HG03196 (cell line): ENCODE measurements around the gene FAM98C.
A peak's percentile ranks its signal among the peaks of the same experiment; 100 is the strongest.
"Not testable (repeated sequence)": the region's sequence is repeated elsewhere in the genome, so short reads cannot be mapped to it uniquely, and the experiment has no call there.

Experiments
- ATAC-seq: cut with Tn5 transposase; IDR thresholded peaks from one replicate; pipeline ENCODE4 v1.9.1; 2021; ENCODE audit not compliant: unreplicated experiment

The FAM98C gene

DNA sequence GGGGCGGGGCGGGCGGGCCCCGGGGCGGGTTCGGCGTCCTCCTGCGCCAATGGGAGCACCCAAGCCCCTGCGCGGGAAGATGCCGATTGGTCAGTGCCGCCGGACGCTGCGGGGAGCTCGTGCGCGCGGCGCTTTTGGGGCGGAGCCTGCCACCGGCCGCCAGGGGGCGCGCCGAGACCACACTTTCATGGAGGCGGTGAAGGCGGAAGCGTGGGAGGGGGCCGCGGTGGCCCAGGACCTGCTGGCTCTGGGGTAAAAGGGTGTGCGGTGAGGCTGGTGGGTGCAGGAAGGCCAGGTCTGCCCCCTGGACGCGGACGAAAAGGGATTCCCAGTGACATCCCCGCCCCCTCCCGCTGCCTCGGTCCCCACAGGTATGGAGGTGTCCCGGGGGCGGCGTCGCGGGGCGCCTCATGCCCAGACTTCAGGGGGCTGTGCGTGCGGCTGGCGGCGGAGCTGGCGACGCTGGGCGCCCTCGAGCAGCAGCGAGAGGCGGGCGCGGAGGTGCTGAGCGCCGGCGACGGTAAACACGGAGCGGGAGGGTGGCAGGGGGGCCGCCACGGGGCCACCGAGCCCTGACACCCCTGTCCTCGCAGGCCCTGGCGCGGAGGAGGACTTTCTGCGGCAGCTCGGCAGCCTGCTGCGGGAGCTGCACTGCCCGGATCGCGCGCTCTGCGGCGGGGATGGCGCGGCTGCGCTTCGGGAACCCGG lies at the start of gene FAM98C:
Gene FAM98C (plus strand): TSS at position 127 of the 708 bp plus-strand sequence. CDS start 61 bp downstream, at position 188.
- peak; percentile 87 for ATAC-seq

DNA sequence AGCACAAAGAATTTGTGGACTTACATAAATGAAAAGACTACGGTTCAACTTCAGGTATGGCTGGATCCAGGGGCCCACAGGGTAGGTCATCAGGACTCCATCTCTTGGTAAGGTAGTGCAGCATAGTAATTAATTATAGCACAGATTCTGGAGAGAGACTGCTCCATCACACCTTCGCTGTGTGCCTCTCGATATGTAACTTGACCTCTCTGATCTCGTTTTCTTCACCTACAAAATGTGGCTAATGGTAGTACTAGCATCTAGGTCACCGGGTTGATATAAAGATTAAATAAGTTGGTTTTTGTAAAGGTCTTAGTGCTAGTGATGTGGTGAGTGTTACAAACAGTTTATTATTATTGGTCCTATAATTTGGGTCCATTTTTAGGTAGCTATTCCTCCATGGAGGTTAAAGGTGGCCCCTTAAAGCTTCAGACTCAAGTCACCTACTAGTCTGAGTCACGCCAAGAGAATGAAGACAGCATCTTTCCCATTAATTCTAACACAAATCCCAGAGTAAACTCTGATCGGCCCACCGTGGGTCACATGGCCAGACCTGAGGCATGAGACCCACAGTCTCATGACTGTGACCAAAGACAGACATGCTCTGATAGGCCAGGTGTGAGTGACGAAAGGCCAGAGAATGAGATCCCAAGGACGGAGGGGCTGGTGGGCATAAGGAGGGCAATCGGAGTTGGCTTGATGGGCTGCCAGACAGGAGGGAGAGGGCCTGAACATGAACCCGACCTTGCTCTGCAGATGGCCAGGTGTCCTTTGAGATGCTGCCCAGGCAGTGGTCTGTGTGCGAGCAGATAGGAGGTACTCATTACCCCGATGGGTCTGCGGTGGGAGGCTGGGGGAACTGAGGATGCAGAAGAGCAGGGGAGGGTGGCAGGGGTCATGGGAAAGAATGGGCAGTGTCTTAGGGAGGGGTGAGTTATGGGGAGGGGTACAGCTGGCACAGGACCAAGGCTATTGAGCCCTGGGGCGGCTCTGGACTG lies 46.9 kb upstream of the FAM98C start:
- ATAC-seq, result no peak

DNA sequence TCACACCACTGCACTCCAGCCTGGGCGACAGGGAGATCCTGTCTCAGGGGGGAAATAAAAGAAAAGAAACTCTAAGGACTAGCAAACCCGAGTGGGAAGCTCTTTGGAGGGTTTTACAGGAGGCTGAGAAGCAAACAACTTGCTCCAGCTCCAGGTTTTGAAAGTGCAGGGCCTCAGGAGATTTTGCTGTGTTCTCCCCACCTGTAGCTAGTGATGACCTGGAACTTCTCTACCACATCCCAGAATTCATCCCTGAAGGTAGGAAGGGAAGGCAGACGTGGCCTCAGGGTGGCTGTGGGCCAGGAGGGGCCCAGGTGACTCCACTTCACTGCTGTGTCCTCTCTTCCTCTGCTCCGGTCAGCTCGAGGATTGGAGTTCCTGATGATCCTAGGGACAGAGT lies 44.8 kb upstream of the FAM98C start:
- no peak for ATAC-seq

DNA sequence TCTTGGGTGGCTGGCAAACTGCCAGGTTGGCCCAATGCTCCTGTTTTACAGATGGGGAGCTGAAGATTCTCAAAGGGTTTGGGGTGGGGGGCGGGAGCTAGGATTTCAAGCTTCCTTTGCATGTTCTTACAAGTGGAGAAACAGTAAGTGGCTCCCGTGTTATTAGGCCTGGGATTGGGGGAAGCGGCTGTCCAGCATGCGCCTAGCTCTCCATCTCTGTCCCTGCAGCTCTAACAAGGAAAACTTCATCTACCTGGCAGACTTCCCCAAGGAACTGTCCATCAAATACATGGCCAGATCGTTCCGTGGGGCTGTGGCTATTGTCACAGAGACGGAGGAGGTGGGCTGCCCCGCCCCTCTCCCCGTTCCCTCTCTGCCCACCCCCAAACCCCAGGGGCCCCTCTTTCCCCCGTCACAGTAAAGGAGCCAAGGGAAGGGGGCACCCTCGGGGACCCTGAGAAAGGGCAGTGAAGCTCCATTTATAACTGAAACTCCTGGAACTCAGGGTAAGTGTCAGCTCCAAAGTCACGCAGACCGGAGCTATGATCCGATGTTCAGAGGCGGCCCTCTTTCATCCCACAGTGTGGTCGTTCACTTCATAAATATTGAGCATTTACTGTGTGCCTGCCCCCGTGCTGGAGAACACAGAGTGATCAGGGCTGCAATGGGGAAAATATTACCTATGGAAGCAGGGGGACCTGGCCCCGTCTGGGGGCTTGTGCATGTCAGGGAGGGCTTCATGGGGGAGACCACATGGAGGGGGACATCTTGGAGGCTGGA lies 43.5 kb upstream of the FAM98C start:
- ATAC-seq, result no peak

DNA sequence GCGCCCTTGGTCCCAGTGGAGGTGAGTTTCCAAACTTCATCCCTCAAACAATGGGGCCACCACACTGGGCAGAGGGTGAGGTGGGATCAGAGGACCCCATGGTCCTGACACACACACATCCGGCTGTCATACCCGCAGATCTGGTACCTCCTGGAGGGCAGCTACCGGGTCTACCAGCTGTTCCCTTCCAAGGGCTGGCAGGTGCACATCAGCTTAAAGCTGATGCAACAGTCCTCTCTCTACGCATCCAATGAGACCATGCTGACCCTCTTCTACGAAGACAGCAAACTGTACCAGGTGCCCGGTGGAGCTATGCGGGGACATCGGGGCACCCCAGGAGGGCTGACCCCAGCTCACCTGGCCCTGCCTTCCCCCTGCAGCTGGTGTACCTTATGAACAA lies 42.5 kb upstream of the FAM98C start:
- no peak for ATAC-seq

DNA sequence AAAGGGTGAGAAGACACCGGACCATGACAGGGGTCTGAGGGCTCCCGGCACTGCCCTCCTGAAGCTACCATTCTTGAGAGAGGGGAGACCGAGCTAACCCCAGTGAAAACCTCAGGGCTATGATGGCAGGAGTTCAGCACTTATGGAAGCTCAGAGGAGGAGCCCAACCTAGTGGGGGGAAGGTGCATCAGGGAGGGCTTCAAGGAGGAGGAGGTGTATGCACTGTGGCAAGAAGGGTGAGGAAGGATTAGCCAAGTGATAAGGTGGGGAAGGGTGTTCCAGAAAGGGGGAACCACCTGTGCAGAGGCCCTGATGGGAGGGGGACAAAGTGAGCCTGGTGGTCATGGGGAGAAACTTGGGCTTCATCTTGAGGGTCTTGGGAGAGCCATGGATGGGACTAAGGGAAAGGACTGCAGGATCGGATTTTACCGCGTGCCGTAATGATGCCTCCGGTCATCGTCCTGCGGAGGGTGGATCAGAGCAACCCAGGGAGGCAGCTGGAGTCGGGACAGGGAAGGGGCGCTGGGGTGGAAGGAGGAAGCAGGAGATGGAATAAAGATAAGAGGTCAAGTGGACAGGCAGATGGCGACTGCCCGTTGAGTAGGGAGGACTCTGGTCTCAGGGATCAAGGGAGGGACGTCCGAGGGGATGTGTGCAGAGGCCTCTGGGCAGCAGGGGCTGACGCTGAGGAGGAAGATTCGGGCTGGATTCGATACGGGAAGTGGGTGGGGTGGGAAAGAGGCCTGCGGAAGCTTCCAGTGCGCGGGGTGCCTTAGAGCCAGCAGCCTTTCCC lies 41.9 kb upstream of the FAM98C start:
- no peak for ATAC-seq

DNA sequence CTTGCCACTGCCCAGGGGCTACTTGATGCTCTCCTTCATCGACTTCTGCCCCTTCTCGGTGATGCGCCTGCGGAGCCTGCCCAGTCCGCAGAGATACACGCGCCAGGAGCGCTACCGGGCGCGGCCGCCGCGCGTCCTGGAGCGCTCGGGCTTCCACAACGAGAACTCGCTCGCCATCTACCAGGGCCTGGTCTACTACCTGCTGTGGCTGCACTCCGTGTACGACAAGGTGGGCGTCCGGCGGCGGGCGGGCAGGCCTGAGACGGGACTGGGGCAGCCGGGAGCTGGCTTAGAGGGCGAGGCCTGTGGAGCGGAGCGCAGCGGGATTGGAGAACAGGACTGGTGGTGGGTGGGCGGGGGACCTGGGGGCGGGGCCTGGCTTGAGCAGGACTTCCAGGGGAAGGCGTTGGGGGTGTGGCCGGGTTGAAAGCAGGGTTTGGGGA lies 41.2 kb upstream of the FAM98C start:
- ATAC-seq, result no peak

DNA sequence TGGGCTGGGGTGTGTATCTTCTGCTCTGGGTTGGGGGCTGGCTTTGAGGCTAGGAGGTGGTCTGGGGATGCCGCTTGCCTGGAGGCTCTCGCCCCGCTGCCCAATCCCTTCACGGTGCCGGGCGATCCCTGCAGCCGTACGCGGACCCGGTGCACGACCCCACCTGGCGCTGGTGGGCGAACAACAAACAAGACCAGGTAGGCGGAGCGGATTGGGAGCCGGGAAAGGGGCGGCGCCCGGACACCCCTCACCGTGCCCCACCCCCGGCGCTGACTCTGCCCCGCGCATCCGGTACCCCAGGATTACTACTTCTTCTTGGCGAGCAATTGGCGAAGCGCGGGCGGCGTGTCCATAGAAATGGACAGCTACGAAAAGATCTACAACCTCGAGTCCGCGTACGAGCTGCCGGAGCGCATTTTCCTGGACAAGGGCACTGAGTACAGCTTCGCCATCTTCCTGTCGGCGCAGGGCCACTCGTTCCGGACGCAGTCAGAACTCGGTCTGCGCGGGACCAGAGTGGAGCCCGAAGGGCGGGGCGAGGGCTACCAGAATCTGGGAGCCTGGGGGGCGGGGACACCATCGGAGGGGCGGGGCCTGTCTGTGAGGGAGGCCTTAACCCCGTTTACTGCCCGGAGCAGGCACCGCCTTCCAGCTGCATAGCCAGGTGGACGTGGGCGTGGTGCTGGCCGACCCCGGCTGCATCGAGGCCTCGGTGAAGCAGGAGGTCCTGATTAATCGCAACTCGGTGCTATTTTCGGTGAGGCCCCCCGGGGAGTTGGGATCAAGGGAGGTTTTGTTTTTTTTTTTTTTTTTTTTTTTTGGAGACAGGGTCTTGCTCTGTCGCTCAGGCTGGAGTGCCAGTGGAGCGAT lies 40.6 kb upstream of the FAM98C start:
- ATAC-seq, result no peak

DNA sequence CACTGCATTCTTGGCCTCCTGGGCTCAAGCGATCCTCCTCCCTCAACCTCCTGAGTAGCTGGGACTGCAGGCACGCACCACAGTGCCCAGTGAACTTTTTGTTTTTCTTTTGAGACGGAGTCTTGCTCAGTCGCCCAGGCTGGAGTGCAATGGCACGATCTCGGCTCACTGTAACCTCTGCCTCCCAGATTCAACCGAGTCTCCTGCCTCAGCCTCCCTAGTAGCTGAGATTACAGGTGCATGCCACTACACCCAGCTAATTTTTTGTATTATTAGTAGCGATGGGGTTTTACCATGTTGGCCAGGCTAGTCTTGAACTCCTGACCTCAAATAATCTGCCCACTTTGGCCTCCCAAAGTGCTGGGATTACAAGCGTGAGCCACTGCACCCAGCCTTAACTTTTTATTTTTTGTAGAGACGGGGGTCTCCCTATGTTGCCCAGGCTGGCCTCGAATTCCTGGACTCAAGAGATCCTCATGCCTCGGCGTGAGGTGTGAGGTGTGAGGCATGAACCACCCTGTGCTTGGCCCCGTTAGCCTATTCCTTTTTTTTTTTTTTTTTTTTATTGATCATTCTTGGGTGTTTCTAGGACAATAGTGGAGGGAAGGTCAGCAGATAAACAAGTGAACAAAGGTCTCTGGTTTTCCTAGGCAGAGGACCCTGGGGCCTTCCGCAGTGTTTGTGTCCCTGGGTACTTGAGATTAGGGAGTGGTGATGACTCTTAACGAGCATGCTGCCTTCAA lies 39.8 kb upstream of the FAM98C start:
- not testable (repeated sequence) for ATAC-seq

DNA sequence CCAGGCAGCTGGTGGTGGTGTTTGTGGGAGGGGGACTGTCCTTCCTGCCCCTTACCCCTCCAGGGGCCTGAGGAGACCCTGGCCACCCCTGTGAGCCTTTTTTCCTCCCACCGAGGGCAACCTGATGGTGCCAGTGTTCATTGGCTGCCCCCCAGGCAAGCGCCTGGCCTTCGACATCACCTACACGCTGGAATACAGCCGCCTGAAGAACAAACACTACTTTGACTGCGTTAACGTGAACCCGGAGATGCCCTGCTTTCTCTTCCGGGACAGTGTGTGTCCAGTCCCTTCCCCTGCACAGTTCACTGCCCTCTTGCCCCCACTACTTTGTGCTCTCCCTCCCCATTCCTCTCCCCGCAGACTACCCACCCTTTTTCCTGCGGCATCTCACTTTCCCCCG lies 35.9 kb upstream of the FAM98C start:
- ATAC-seq, result no peak

DNA sequence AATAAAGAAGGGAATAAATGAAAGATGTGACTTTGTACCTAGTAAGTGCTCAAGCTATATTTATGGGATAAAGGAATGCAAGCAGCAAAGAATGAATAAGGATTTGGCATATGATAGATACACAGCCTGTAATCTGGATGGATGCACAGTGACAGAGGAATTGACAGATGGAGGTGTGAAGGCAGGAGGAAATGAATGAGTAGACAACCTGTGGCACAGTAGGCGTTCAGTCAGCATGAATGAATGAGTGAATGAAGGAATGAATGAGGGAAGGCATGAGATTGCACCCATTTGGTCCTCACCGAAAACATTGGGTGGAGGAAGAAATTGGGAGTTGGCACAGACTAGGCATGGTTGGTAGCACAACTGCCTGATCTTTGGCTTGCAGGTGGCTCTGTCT lies 33.3 kb upstream of the FAM98C start:
- ATAC-seq, result no peak

DNA sequence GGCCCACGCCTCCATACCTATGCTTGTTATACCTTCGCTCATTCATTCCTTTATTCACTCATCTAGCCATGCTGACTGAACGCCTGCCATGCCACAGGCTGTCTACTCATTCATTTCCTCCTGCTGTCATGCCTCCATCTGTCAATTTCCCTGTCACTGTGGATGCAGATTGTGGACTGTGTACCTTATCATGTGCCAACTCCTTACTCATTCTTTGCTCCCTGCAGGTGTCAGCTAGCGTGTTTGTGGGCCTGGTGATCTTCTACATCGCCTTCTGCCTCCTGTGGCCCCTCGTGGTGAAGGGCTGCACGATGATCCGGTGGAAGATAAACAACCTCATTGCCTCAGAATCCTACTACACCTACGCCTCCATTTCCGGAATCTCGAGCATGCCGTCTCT lies 32.6 kb upstream of the FAM98C start:
- ATAC-seq, result no peak

DNA sequence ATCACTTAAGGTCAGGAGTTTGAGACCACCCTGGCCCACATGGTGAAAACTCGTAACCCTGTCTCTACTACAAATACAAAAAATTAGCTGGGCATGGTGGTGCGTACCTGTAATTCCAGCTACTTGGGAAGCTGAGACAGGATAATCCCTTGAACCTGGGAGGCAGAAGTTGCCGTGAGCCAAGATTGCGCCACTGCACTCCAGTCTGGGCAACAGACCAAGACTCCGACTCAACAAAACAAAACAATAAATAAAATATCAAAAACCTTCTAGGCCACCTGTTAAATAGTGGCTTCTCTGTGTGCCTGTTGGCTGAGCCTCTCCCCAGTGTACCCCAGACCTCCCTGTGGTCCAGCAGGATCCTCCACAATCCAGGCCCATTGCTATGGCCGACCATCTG lies 31.8 kb upstream of the FAM98C start:
- ATAC-seq, result no peak

DNA sequence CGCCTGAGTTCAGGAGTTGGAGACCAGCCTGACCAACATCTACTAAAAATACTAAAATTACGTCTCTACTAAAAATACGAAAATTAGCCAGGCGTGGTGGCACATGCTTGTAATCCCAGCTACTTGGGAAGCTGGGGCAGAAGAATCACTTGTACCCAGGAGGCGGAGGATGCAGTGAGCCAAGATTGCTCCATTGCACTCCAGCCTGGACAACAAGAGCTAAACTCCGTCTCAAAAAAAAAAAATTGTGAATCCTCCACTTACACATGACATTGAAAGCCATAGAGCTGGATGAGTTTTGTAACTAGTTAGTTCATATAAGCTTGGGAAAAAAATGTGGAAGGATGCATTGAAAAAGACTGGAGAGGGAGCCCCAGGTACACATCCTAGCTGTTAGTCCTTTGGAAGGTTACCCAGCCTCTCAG lies 29.0 kb upstream of the FAM98C start:
- ATAC-seq, result no peak

DNA sequence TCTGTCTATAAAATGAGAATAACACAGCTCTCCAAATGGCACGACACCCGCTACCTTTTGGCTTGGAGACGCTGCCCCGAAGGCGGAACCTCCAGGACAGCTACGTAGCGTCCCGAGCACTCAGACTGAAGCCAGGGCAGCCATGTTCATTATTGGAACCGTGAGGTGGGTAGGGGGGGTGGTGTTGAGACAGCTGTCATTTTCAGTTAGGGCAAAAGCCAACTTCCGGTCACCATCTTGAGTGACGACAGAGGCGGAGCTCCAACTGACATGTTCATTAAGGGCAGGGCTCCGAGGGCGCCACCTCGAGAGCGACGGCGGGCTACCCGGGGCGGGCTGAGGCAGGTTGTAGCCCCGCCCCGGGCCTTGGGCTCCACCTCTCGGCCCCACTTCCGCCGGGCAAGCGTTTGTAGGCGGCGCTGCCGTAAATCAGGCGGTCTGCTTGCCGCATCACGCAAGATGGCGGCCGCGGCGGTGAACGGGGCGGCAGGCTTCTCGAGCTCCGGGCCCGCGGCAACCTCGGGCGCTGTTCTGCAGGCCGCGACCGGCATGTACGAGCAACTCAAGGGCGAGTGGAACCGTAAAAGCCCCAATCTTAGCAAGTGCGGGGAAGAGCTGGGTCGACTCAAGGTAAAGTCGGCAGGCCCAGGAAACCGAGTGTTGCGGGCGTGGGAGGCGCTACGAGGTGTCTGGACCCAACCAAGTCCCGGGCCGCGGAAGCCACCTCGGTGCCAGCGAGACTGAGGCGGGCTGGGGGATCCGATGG lies 28.4 kb upstream of the FAM98C start, which contains the start of gene PSMD8:
Gene PSMD8 (plus strand): TSS at position 240 of the 766 bp plus-strand sequence. CDS start 31 bp downstream, at position 271.
- ATAC-seq, result peak; percentile 93

DNA sequence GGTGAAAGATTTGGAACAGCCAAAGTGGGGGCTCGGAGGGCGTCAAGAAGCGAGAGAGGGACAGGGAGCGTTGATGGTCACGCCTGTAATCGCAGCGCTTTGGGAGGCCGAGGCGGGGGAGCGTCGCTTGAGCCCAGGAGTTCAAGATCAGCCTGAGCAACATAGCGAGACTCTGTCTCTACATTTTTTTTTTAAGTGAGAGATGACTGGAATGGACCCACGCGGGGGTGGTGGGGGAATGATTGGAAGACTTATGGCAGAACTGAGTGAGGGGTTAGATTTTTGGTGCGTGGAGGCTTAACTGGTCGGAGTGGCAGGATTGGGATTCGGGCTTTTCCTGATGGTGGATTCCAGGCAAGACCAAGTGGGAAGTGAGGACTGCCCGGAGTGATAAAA lies 27.8 kb upstream of the FAM98C start:
- no peak for ATAC-seq

DNA sequence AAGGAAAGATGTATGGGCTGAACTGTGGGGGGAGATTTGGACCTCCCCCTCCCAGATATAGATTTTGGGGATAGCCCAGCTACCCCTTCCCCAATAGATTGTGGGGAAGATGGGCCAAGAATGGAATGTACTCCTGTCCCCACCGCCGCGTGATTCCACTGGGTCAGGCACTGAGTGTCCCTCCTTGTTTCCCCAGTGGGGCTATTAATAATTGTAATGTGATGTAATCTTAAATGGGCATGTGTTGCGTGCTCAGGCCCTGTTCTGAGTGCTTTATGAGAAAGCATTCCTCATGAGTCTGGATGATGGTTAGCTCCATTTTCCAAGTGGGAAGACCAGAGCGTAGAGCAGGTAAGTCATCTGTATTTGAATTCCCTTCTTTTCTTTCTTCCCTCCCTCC lies 27.1 kb upstream of the FAM98C start:
- no peak for ATAC-seq

DNA sequence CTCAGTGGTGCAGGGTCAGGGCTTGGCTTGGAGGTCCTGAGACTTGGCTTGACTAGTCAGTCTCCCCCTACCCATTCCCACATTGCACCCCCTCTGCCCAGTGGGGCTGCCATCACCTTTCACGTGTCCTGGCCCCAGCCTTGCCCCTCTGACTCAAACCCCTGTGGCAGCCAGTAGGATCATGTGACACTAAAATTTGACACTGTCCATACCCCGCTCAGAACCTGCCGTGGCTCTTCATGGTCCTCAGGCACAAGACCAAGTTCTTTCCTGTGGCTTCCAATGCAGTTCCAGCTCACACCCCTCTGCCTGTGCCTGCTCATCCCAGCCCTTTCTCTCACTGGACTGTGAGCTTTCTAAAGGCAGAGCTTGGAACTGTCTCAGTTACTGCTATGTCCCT lies 26.3 kb upstream of the FAM98C start:
- ATAC-seq, result no peak
